Adipose tissue (tissue), 3 donors: ENCODE results near the gene HCST. TPM values are rescaled to one million over a fixed set of nuclear protein-coding genes. Genes with fewer than 3 reads are reported as not detected.

ENCODE experiments used
- H3K27ac ChIP-seq: one replicate; pipeline ENCODE4 v1.5.1; 2013; ENCODE audit warnings: low read depth, low read length
- WGBS, 3 donors: extraction: QIAGEN DNeasy Blood & Tissue Kit; methylation state at CpG; one replicate each; pipeline ENCODE4 v1.1.7; 2013; 5-methylcytosine and 5-hydroxymethylcytosine counted together
- polyA plus RNA-seq, 3 donors: library from polyadenylated mRNA; stranded (reverse); fragments of 200-250 nt; gene quantifications; one replicate each; pipeline ENCODE4 v1.2.3, GENCODE V29; 2013
- donor health status: healthy with polysubstance abuse.
- donor health status: Bipolar disorder and iron deficiency.
- donor health status: healthy.

HCST gene
- polyA plus RNA-seq, 3 donors = 4.1 to 21.1 (median 6.6) TPM

- no peak overlapping the region for H3K27ac ChIP-seq
- 74 to 83% (median 77%) methylated on average over 5 of the region's 5 CpGs for WGBS, 3 donors
Measured at GRCh38 chr19:35928507-35928906, 26.2 kb downstream of the HCST start.

GRCh38 chr19:35929876-35930275 is 27.5 kb downstream of the HCST start:
- WGBS, 3 donors = 41 to 71% (median 47%) methylated on average over 2 of the region's 2 CpGs
- H3K27ac ChIP-seq = no peak overlapping the region

- no peak overlapping the region for H3K27ac ChIP-seq
- 1% methylated on average over 46 to 47 of the region's 47 CpGs for WGBS, 3 donors
Measured at GRCh38 chr19:35931161-35931873, 29.0 kb downstream of the HCST start.

- H3K27ac ChIP-seq = no peak overlapping the region
- 7 to 9% (median 7%) methylated on average over 9 of the region's 9 CpGs for WGBS, 3 donors
Measured at GRCh38 chr19:35931874-35932202, 29.5 kb downstream of the HCST start.

GRCh38 chr19:35932291-35932936 is 30.1 kb downstream of the HCST start:
- H3K27ac ChIP-seq = no peak overlapping the region
- WGBS, 3 donors = 40 to 56% (median 52%) methylated on average over 7 of the region's 7 CpGs

GRCh38 chr19:35935911-35936737 is 33.8 kb downstream of the HCST start, which contains the start of gene LRFN3:
LRFN3 (plus strand) TSS chr19:35936374; CDS start chr19:35939426, 3,052 bp downstream.
- no peak within 1 kb of the TSS for H3K27ac ChIP-seq
- 1 to 4% (median 3%) methylated on average over 28 to 65 of the region's 68 CpGs for WGBS, 3 donors

GRCh38 chr19:35936738-35937268 is 34.5 kb downstream of the HCST start:
- no peak overlapping the region for H3K27ac ChIP-seq
- 20 to 26% (median 24%) methylated on average over 11 of the region's 11 CpGs for WGBS, 3 donors

GRCh38 chr19:35937345-35938281 is 35.3 kb downstream of the HCST start:
- WGBS, 3 donors = 31 to 63% (median 54%) methylated on average over 14 of the region's 14 CpGs
- H3K27ac ChIP-seq = no peak overlapping the region

GRCh38 chr19:35938282-35939224 is 36.2 kb downstream of the HCST start:
- 76 to 81% (median 78%) methylated on average over 13 of the region's 13 CpGs for WGBS, 3 donors
- H3K27ac ChIP-seq = no peak overlapping the region

GRCh38 chr19:35939307-35940077 is 37.2 kb downstream of the HCST start:
- 93 to 95% (median 93%) methylated on average over 49 to 55 of the region's 55 CpGs for WGBS, 3 donors
- H3K27ac ChIP-seq = no peak overlapping the region

- no peak overlapping the region for H3K27ac ChIP-seq
- 92 to 95% (median 93%) methylated on average over 49 to 51 of the region's 51 CpGs for WGBS, 3 donors
Measured at GRCh38 chr19:35940078-35940775, 37.9 kb downstream of the HCST start.

GRCh38 chr19:35940839-35941238 is 38.5 kb downstream of the HCST start:
- no peak overlapping the region for H3K27ac ChIP-seq
- 45 to 61% (median 55%) methylated on average over 4 of the region's 4 CpGs for WGBS, 3 donors

GRCh38 chr19:35942235-35942634 is 39.9 kb downstream of the HCST start:
- WGBS, 3 donors = 93 to 97% (median 96%) methylated on average over 3 of the region's 3 CpGs

GRCh38 chr19:35943321-35944301 is 41.3 kb downstream of the HCST start:
- no peak overlapping the region for H3K27ac ChIP-seq
- WGBS, 3 donors = 74 to 86% (median 78%) methylated on average over 9 of the region's 9 CpGs

More at GRCh38 chr19:35942235-35942634, 39.9 kb downstream of the HCST start:
- no peak overlapping the region for H3K27ac ChIP-seq

- no peak overlapping the region for H3K27ac ChIP-seq
- 83 to 86% (median 85%) methylated on average over 51 to 52 of the region's 52 CpGs for WGBS, 3 donors
Measured at GRCh38 chr19:35944556-35944955, 42.2 kb downstream of the HCST start.
